Stimulated activated CD8-positive, alpha-beta memory T cell treated with anti-CD3 and anti-CD28 coated beads, Interleukin-7, amount 100 ng/mL, for 48 hours (primary cell): ENCODE results near the gene IREB2.
"Not testable (repeated sequence)": the region's sequence is repeated elsewhere in the genome, so short reads cannot be mapped to it uniquely, and the experiment has no call there.

Source experiments
- DNase-seq, 2 donors: peaks; one replicate each; pipeline ENCODE4 v3.0.0-alpha.2; 2020; ENCODE audit warnings: low read depth in 1 of 2; ENCODE audit errors: extremely low read depth in 1 of 2

Gene IREB2

GRCh38 chr15:78437762-78438618, at the start of gene IREB2:
Gene IREB2 (plus strand): TSS chr15:78438216. CDS start chr15:78438338, 122 bp downstream.
- peak; percentile 93 to 97 for DNase-seq

GRCh38 chr15:78388865-78389264, 49.2 kb upstream of the IREB2 start:
- no peak for DNase-seq

- DNase-seq = no peak
Measured at GRCh38 chr15:78389322-78389721, 48.7 kb upstream of the IREB2 start.

- no peak for DNase-seq
Measured at GRCh38 chr15:78389738-78390137, 48.3 kb upstream of the IREB2 start.

- no peak for DNase-seq
Measured at GRCh38 chr15:78390242-78390641, 47.8 kb upstream of the IREB2 start.

- DNase-seq = no peak
Measured at GRCh38 chr15:78390826-78391225, 47.2 kb upstream of the IREB2 start.

GRCh38 chr15:78391781-78392180, 46.2 kb upstream of the IREB2 start:
- DNase-seq = no peak

- no peak for DNase-seq
Measured at GRCh38 chr15:78392430-78392829, 45.6 kb upstream of the IREB2 start.

- DNase-seq = no peak
Measured at GRCh38 chr15:78393137-78393536, 44.9 kb upstream of the IREB2 start.

GRCh38 chr15:78394026-78394425, 44.0 kb upstream of the IREB2 start:
- DNase-seq = no peak

GRCh38 chr15:78394981-78395616, 42.9 kb upstream of the IREB2 start:
- DNase-seq = no peak

- DNase-seq = no peak
Measured at GRCh38 chr15:78396186-78396814, 41.7 kb upstream of the IREB2 start.

GRCh38 chr15:78396976-78397375, 41.0 kb upstream of the IREB2 start:
- no peak for DNase-seq

- no peak for DNase-seq
Measured at GRCh38 chr15:78397382-78397781, 40.6 kb upstream of the IREB2 start.

GRCh38 chr15:78398076-78398825, 39.8 kb upstream of the IREB2 start:
- DNase-seq = no peak

GRCh38 chr15:78399091-78399490, 38.9 kb upstream of the IREB2 start:
- no peak for DNase-seq

- DNase-seq = no peak
Measured at GRCh38 chr15:78402061-78402610, 35.9 kb upstream of the IREB2 start.

GRCh38 chr15:78404125-78404524, 33.9 kb upstream of the IREB2 start:
- no peak for DNase-seq

GRCh38 chr15:78404796-78405195, 33.2 kb upstream of the IREB2 start:
- not testable (repeated sequence) for DNase-seq

- DNase-seq = no peak
Measured at GRCh38 chr15:78405336-78405924, 32.6 kb upstream of the IREB2 start.
